Left ventricle myocardium inferior (tissue), 1 donor: ENCODE measurements around the gene SERPINA12. TPM values are rescaled to one million over a fixed set of nuclear protein-coding genes. Genes with fewer than 3 reads are reported as not detected.
"Not testable (repeated sequence)": the region's sequence is repeated elsewhere in the genome, so short reads cannot be mapped to it uniquely, and the experiment has no call there.

Source experiments
- DNase-seq: peaks from one replicate; pipeline ENCODE4 v3.0.0-alpha.2; 2020
- H3K27ac ChIP-seq: fragments of 200-600 bp; replicated peaks from 2 replicates; pipeline ENCODE4 v1.8.0; 2021
- H3K27me3 ChIP-seq: fragments of 200-600 bp; 2 replicates; pipeline ENCODE4 v1.8.0; 2021; ENCODE audit warnings: low read depth
- H3K36me3 ChIP-seq: fragments of 200-600 bp; 2 replicates; pipeline ENCODE4 v1.8.0; 2021
- H3K4me1 ChIP-seq: fragments of 200-600 bp; 2 replicates; pipeline ENCODE4 v1.8.0; 2021
- H3K4me3 ChIP-seq: fragments of 200-600 bp; 2 replicates; pipeline ENCODE4 v1.8.0; 2021; ENCODE audit warnings: mild to moderate bottlenecking, moderate library complexity
- H3K9me3 ChIP-seq: fragments of 200-600 bp; replicated peaks from 2 replicates; pipeline ENCODE4 v1.8.0; 2021
- intact Hi-C: fragments of 100-400 bp; cut with micrococcal nuclease; formaldehyde crosslinking; loops from one replicate; pipeline ENCODE4 v1.11.0; 2022
- total RNA-seq: library from RNA; stranded (reverse); fragmentation: NEBNext Ultra II Directional; extraction: Animal tissue kit (Norgen Biotek cat#: 25700); gene quantifications from one replicate; pipeline ENCODE4 v1.2.1, GENCODE V29; 2021
- TF ChIP-seq, protein P1 (sequence below): fragments of 200-600 bp; IDR thresholded peaks from 2 replicates; pipeline ENCODE4 v1.8.0; 2021; ENCODE audit warnings: antibody characterized with exemption, mild to moderate bottlenecking, borderline replicate concordance
- donor health status: DM: no; HTN: yes; CAD: no; lungs with severe emphysema.

Gene SERPINA12
- total RNA-seq, 1 donor from 2014 or later, result not detected

DNA sequence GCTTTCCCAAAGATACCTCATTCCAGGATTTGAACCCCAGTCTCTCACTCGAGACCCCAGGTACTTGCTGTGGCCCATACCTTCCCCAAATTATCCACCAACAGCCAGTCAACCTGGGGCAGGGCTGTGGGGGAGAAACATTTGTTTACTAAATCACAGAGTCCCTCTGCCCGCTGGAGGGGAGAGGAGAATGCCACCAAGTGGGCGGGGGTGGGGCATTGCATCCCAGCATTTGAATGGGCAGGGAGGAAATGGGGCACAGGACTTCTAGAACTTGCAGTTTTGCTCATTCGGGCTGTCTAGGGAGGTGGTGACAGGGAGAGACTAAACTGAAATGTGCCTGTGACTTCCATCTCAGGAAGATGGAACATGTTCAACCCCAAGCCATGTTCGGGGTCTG, 22.4 kb downstream of the SERPINA12 start:
- intact Hi-C loops, result no loop called here
- no peak overlapping the region for H3K27ac ChIP-seq
- no peaks in the 10 kb centered on the region for H3K36me3 ChIP-seq
- H3K4me3 ChIP-seq, result no peak overlapping the region
- peaks cover 83% of the 10 kb centered on the region for H3K27me3 ChIP-seq
- no peak for DNase-seq
- no peaks in the 10 kb centered on the region for H3K9me3 ChIP-seq
- H3K4me1 ChIP-seq, result peaks cover 7% of the 10 kb centered on the region
- TF ChIP-seq, protein P1, sequence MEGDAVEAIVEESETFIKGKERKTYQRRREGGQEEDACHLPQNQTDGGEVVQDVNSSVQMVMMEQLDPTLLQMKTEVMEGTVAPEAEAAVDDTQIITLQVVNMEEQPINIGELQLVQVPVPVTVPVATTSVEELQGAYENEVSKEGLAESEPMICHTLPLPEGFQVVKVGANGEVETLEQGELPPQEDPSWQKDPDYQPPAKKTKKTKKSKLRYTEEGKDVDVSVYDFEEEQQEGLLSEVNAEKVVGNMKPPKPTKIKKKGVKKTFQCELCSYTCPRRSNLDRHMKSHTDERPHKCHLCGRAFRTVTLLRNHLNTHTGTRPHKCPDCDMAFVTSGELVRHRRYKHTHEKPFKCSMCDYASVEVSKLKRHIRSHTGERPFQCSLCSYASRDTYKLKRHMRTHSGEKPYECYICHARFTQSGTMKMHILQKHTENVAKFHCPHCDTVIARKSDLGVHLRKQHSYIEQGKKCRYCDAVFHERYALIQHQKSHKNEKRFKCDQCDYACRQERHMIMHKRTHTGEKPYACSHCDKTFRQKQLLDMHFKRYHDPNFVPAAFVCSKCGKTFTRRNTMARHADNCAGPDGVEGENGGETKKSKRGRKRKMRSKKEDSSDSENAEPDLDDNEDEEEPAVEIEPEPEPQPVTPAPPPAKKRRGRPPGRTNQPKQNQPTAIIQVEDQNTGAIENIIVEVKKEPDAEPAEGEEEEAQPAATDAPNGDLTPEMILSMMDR, result no peak

DNA sequence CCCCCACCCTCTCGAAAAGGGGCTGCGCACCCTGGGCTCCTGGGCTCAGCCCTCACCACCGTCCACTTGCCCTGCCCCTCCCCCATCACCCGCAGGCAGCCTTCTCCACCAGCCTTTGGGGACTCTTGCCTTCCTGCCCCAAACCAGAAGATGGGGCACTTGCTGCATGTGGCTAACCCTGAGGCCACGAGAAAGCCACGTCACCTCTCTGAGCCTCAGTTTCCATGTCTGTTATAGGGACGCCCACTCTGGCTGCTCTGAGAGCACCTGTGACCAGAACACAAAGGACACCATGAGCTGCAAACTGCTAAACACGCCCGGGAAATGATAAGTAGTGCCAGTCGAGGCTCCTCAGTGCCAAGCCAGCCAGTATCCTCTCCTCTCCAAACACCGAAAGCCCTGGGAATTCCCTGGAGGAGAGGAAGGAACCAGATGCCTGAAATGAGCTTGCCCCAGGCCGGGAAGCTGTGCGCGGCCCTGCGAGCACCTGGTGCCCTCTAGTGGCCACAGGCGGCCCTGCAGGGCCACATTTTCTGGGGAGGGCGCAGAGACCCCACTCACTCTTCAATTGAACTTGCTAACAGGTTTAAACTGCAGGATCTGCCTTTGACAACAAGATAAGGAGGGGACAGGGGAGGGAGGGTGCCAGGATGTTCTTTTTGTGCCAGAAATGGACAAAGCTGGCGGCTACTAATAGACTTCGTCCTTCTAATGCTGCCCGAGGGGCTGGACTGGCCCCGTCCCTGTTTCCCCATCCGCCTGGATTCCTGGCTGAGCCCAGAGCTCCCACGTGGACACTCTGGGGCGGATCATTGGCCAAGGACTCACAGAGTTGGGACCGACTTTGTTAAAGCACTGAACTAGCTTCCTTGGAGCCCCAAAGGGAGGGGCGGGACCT, 23.1 kb downstream of the SERPINA12 start:
- TF ChIP-seq, protein P1, result peak; percentile 100
- Histone ChIP-seq H3K27me3 (peaks cover 86% of the 10 kb centered on the region), H3K36me3 (no peaks in the 10 kb centered on the region), H3K9me3 (no peaks in the 10 kb centered on the region), H3K27ac (no peak overlapping the region), H3K4me1 (peaks cover 7% of the 10 kb centered on the region), H3K4me3 (no peak overlapping the region)
- peak; percentile 27 for DNase-seq
- intact Hi-C loops, result no loop called here

DNA sequence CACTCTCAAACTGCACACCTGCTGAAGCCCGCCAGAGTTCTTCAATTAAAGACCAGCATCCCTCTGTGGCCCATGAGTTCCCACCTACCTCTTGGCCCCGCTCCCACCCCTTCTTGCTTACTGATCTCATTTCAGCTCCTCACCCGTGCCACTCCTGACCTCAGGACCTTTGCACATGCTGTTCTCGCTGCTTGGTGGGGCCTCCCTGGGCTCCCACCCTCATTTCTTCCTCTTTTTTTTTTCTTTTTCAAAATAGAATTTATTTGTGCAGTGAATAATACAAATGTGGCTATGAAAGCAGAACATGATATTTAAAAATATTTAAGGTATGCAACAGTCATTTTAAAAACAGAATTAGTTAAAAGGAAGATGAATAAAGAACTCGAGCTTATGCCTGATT, 24.8 kb downstream of the SERPINA12 start:
- Histone ChIP-seq H3K36me3 (no peaks in the 10 kb centered on the region), H3K9me3 (peaks cover 6% of the 10 kb centered on the region), H3K27me3 (peaks cover 84% of the 10 kb centered on the region), H3K4me1 (peaks cover 7% of the 10 kb centered on the region), H3K27ac (no peak overlapping the region), H3K4me3 (no peak overlapping the region)
- intact Hi-C loops, result no loop called here
- DNase-seq, result no peak
- TF ChIP-seq, protein P1, result no peak

DNA sequence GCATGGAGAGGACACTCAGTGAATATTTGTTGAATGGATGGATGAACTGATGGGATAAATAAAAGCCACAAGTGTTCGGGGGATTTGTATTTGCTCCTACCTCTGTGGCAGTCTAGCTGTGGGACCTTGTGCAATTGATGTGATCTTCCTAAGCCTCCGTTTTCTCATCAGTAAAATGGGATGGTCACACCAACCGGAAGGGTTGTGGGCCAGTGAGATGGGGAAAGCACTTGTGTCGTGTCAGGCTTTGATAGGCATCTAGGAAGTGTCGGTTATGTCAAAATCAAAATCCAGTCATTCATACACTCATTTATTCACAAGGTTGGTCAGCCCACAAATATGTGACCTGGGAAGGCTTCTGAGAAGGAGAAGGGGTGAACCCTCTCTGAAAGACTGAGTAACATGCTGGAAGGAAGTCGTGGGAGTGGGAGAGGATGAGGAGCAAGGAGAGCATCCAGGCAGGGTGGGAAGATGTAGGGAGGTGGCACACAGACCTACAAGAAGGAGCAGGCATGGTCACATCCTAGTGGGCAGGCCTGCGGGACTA, 25.5 kb downstream of the SERPINA12 start:
- no peaks in the 10 kb centered on the region for H3K36me3 ChIP-seq
- peaks cover 12% of the 10 kb centered on the region for H3K9me3 ChIP-seq
- no peak overlapping the region for H3K4me3 ChIP-seq
- intact Hi-C loops, result no loop called here
- no peak overlapping the region for H3K27ac ChIP-seq
- H3K4me1 ChIP-seq, result peaks cover 7% of the 10 kb centered on the region
- DNase-seq, result no peak
- H3K27me3 ChIP-seq, result peaks cover 84% of the 10 kb centered on the region
- TF ChIP-seq, protein P1, result no peak

DNA sequence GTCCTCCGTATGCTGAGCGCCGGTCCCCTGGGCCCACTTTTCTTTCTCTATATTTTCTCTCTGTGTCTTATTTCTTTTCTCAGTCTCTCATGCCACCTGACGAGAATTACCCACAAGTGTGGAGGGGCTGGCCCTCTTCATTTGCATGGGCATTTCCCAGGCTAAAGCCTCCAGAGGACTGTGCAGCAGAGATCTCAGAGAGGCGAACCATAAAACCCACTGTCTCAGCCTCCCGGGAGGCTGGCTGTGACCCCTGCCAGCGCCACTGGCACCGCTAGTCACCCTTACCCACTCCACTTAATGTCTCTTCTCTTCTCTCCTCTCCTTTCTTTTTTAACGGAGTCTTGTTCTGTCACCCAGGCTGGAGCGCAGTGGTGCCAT, 26.2 kb downstream of the SERPINA12 start:
- no peak for DNase-seq

DNA sequence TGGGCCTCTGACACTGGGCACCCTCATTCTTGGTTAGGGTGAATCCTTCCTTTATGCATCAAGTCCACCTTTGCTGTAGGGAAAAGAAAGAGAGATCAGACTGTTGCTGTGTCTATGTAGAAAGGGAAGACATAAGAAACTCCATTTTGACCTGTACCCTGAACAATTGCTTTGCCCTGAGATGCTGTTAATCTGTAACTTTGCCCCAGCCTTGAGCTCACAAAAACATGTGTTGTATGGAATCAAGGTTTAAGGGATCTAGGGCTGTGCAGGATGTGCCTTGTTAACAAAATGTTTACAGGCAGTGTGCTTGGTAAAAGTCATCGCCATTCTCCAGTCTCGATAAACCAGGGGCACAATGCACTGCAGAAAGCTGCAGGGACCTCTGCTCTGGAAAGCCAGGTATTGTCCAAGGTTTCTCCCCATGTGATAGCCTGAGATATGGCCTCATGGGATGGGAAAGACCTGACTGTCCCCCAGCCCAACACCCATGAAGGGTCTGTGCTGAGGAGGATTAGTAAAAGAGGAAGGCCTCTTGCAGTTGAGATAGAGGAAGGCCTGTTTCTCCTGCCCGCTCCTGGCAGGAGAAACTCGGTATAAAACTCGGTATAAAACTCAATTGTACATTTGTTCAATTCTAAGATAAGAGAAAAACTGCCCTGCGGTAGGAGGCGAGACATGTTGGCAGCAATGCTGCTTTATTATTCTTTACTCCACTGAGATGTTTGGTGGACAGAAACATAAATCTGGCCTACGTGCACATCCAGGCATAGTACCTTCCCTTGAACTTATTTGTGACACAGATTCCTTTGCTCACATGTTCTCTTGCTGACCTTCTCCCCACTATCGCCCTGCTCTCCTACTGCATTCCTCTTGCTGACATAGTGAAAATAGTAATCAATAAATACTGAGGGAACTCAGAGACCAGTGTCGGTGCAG, 26.9 kb downstream of the SERPINA12 start:
- H3K9me3 ChIP-seq, result peaks cover 24% of the 10 kb centered on the region
- DNase-seq, H3K4me3 ChIP-seq, intact Hi-C loops, H3K36me3 ChIP-seq, H3K27ac ChIP-seq, H3K4me1 ChIP-seq: not testable (repeated sequence)
- H3K27me3 ChIP-seq, result peaks cover 73% of the 10 kb centered on the region

More for the DNA sequence above, 26.2 kb downstream of the SERPINA12 start:
- Histone ChIP-seq H3K27me3 (peaks cover 78% of the 10 kb centered on the region), H3K9me3 (peaks cover 20% of the 10 kb centered on the region), H3K4me3 (no peak overlapping the region), H3K4me1 (peaks cover 7% of the 10 kb centered on the region), H3K27ac (no peak overlapping the region), H3K36me3 (no peaks in the 10 kb centered on the region)
- TF ChIP-seq, protein P1, result no peak
- intact Hi-C loops, result no loop called here
